Thyroid gland (tissue), 4 donors: ENCODE data around the gene SPAG7.

Source experiments
- POLR2A ChIP-seq, 2 donors: fragments of 450-650 bp; IDR thresholded peaks; one replicate each; pipeline ENCODE4 v1.6.1; 2017; ENCODE audit warnings: antibody characterized with exemption in 2 of 2, mild to moderate bottlenecking in 2 of 2, moderate library complexity in 1 of 2
- TF ChIP-seq, protein P1 (sequence below), 6 experiments: fragments of 200-600 bp in 3 of 6; fragments of 450-650 bp in 3 of 6; sonication (generic) in 3 of 6; IDR thresholded peaks; one replicate each; pipeline ENCODE4 v1.5.1; 2016 to 2019; ENCODE audit warnings: antibody characterized with exemption in 6 of 6, mild to moderate bottlenecking in 2 of 6, inconsistent platforms in 1 of 6, moderate library complexity in 1 of 6

DNA sequence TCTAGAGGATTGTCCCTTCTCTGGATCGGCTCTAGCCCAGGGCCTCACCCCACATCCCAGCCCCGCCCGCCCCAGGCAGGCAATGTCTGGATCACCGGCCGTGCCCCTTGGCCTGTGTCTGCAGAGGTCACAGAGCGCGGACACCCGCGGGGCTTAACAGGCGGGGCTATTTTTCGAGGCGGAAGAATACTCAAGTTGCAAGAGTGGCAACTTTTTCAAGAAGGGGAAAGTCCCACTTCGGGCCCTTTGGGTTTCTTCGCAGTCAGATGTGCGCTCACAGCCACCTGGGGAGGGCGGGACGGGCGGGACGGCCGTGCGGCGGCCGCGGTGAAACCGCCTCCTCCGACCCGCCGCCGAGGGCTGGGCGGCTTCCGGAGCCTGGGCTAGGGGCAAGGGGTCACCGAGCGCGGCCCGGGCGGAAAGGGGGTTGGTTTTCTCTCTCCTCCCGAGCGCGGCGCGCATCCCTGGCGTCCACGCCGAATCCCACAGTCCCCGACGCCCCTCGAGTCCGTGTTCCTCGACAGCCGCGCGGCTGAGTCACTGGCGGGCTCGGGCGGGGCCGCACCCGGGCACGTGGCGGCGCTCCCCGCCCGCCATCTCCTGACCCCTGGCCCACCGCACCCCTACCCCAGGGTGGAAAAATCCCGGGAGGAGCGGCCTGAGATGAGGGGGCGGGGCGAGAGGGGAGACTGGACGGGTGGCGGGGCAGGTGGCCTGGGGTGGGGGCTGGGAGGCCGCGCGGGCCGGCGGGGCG is 18.1 kb downstream of the SPAG7 start:
- TF ChIP-seq, protein P1, sequence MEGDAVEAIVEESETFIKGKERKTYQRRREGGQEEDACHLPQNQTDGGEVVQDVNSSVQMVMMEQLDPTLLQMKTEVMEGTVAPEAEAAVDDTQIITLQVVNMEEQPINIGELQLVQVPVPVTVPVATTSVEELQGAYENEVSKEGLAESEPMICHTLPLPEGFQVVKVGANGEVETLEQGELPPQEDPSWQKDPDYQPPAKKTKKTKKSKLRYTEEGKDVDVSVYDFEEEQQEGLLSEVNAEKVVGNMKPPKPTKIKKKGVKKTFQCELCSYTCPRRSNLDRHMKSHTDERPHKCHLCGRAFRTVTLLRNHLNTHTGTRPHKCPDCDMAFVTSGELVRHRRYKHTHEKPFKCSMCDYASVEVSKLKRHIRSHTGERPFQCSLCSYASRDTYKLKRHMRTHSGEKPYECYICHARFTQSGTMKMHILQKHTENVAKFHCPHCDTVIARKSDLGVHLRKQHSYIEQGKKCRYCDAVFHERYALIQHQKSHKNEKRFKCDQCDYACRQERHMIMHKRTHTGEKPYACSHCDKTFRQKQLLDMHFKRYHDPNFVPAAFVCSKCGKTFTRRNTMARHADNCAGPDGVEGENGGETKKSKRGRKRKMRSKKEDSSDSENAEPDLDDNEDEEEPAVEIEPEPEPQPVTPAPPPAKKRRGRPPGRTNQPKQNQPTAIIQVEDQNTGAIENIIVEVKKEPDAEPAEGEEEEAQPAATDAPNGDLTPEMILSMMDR (IDR thresholded peaks at IDR 0.05) = no peak
- TF ChIP-seq POLR2A (IDR thresholded peaks at IDR 0.05) = peak in 1 of 2 donors; percentile 28
